ENCODE results near the gene PRKAB1.

PRKAB1 gene

GRCh38 chr12:119686355-119686754, 18.4 kb downstream of the PRKAB1 start:
- no peak overlapping the region for H3K27ac ChIP-seq (ENCODE audit: poor library complexity, severe bottlenecking)
- no peak overlapping the region for H3K4me3 ChIP-seq (ENCODE audit: severe bottlenecking)
- no peaks in the 10 kb centered on the region for H3K27me3 ChIP-seq (ENCODE audit: insufficient read depth, poor library complexity, severe bottlenecking)
- no peaks in the 10 kb centered on the region for H3K4me1 ChIP-seq (ENCODE audit: insufficient read depth, poor library complexity, severe bottlenecking)
- ATAC-seq (ENCODE audit: low read depth) (no peak), DNase-seq (ENCODE audit: low spot score) (no peak)
- no peaks in the 10 kb centered on the region for H3K9me3 ChIP-seq (ENCODE audit: severe bottlenecking)
- peaks cover 16% of the 10 kb centered on the region; the same call in 1 of the 2 replicates for H3K36me3 ChIP-seq (ENCODE audit: low read depth)
- TF ChIP-seq, protein P1, sequence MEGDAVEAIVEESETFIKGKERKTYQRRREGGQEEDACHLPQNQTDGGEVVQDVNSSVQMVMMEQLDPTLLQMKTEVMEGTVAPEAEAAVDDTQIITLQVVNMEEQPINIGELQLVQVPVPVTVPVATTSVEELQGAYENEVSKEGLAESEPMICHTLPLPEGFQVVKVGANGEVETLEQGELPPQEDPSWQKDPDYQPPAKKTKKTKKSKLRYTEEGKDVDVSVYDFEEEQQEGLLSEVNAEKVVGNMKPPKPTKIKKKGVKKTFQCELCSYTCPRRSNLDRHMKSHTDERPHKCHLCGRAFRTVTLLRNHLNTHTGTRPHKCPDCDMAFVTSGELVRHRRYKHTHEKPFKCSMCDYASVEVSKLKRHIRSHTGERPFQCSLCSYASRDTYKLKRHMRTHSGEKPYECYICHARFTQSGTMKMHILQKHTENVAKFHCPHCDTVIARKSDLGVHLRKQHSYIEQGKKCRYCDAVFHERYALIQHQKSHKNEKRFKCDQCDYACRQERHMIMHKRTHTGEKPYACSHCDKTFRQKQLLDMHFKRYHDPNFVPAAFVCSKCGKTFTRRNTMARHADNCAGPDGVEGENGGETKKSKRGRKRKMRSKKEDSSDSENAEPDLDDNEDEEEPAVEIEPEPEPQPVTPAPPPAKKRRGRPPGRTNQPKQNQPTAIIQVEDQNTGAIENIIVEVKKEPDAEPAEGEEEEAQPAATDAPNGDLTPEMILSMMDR (IDR thresholded peaks at IDR 0.05; ENCODE audit: poor library complexity, severe bottlenecking) = no peak

- peaks cover 14% of the 10 kb centered on the region for H3K36me3 ChIP-seq (ENCODE audit: low read depth)
- ATAC-seq (ENCODE audit: low read depth) = no peak
- H3K4me3 ChIP-seq (ENCODE audit: severe bottlenecking) = no peak overlapping the region
- H3K27me3 ChIP-seq (ENCODE audit: insufficient read depth, poor library complexity, severe bottlenecking) = no peaks in the 10 kb centered on the region
- H3K9me3 ChIP-seq (ENCODE audit: severe bottlenecking) = no peaks in the 10 kb centered on the region
- H3K4me1 ChIP-seq (ENCODE audit: insufficient read depth, poor library complexity, severe bottlenecking) = no peaks in the 10 kb centered on the region
- no peak overlapping the region for H3K27ac ChIP-seq (ENCODE audit: poor library complexity, severe bottlenecking)
- TF ChIP-seq, protein P1 (IDR thresholded peaks at IDR 0.05; ENCODE audit: poor library complexity, severe bottlenecking) = no peak
- no peak for DNase-seq (ENCODE audit: low spot score)
Observed at GRCh38 chr12:119686776-119687175, 18.8 kb downstream of the PRKAB1 start.

GRCh38 chr12:119687406-119687805, 19.5 kb downstream of the PRKAB1 start:
- peaks cover 2% of the 10 kb centered on the region for H3K4me1 ChIP-seq (ENCODE audit: insufficient read depth, poor library complexity, severe bottlenecking)
- no peak for DNase-seq (ENCODE audit: low spot score)
- H3K4me3 ChIP-seq (ENCODE audit: severe bottlenecking) = no peak overlapping the region
- H3K36me3 ChIP-seq (ENCODE audit: low read depth) = peaks cover 14% of the 10 kb centered on the region
- no peak for ATAC-seq (ENCODE audit: low read depth)
- no peak overlapping the region for H3K27ac ChIP-seq (ENCODE audit: poor library complexity, severe bottlenecking)
- TF ChIP-seq, protein P1 (IDR thresholded peaks at IDR 0.05; ENCODE audit: poor library complexity, severe bottlenecking) = no peak
- H3K27me3 ChIP-seq (ENCODE audit: insufficient read depth, poor library complexity, severe bottlenecking) = no peaks in the 10 kb centered on the region
- no peaks in the 10 kb centered on the region for H3K9me3 ChIP-seq (ENCODE audit: severe bottlenecking)

GRCh38 chr12:119687879-119688278, 19.9 kb downstream of the PRKAB1 start:
- Histone ChIP-seq H3K9me3 (ENCODE audit: severe bottlenecking) (no peaks in the 10 kb centered on the region), H3K4me3 (ENCODE audit: severe bottlenecking) (no peak overlapping the region), H3K27me3 (ENCODE audit: insufficient read depth, poor library complexity, severe bottlenecking) (no peaks in the 10 kb centered on the region), H3K36me3 (ENCODE audit: low read depth) (peaks cover 14% of the 10 kb centered on the region), H3K4me1 (ENCODE audit: insufficient read depth, poor library complexity, severe bottlenecking) (peaks cover 7% of the 10 kb centered on the region), H3K27ac (ENCODE audit: poor library complexity, severe bottlenecking) (no peak overlapping the region)
- DNase-seq (ENCODE audit: low spot score) (no peak), ATAC-seq (ENCODE audit: low read depth) (no peak)
- TF ChIP-seq, protein P1 (IDR thresholded peaks at IDR 0.05; ENCODE audit: poor library complexity, severe bottlenecking) = no peak

GRCh38 chr12:119689935-119690500, 22.1 kb downstream of the PRKAB1 start:
- no peak for ATAC-seq (ENCODE audit: low read depth)
- H3K4me3 ChIP-seq (ENCODE audit: severe bottlenecking) = no peak overlapping the region
- H3K9me3 ChIP-seq (ENCODE audit: severe bottlenecking) = no peaks in the 10 kb centered on the region
- TF ChIP-seq, protein P1 (IDR thresholded peaks at IDR 0.05; ENCODE audit: poor library complexity, severe bottlenecking) = no peak
- DNase-seq (ENCODE audit: low spot score) = no peak
- peaks cover 14% of the 10 kb centered on the region for H3K36me3 ChIP-seq (ENCODE audit: low read depth)
- no peaks in the 10 kb centered on the region for H3K27me3 ChIP-seq (ENCODE audit: insufficient read depth, poor library complexity, severe bottlenecking)
- H3K27ac ChIP-seq (ENCODE audit: poor library complexity, severe bottlenecking) = no peak overlapping the region
- H3K4me1 ChIP-seq (ENCODE audit: insufficient read depth, poor library complexity, severe bottlenecking) = peaks cover 19% of the 10 kb centered on the region

Data from RWPE2 (cell line).